ENCODE results near the gene CST2.

DNA sequence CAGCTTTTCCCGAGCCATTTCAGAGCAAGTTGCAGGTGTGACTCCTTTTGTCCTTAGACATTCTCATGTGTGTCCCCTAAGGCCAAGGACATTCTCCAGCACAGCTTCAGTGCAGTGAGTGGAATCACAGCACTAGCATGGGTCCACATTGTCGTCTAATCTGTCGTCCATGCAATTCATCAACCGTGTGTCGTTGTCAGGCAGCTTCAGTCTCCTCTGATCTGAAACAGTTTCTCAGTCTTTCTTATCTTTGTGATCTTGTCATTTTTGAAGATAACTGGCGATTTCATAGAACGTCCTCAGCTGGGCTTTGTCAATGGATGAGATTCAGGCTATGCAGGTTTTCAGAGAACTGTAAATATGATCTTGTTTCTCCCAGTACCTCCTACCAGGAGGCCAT is 31.7 kb downstream of the CST2 start:
- TF ChIP-seq, protein P1, sequence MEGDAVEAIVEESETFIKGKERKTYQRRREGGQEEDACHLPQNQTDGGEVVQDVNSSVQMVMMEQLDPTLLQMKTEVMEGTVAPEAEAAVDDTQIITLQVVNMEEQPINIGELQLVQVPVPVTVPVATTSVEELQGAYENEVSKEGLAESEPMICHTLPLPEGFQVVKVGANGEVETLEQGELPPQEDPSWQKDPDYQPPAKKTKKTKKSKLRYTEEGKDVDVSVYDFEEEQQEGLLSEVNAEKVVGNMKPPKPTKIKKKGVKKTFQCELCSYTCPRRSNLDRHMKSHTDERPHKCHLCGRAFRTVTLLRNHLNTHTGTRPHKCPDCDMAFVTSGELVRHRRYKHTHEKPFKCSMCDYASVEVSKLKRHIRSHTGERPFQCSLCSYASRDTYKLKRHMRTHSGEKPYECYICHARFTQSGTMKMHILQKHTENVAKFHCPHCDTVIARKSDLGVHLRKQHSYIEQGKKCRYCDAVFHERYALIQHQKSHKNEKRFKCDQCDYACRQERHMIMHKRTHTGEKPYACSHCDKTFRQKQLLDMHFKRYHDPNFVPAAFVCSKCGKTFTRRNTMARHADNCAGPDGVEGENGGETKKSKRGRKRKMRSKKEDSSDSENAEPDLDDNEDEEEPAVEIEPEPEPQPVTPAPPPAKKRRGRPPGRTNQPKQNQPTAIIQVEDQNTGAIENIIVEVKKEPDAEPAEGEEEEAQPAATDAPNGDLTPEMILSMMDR (IDR thresholded peaks at IDR 0.05) = no peak
- no peak for TF ChIP-seq POLR2A (IDR thresholded peaks at IDR 0.05)
